GM18873 (cell line): ENCODE data around the gene CBL.

Experiments used
- ATAC-seq: cut with Tn5 transposase; IDR thresholded peaks from one replicate; pipeline ENCODE4 v1.9.1; 2021; ENCODE audit warnings: mild to moderate bottlenecking, moderate library complexity, moderate number of reproducible peaks; ENCODE audit not compliant: unreplicated experiment, low FRiP score

CBL gene

DNA sequence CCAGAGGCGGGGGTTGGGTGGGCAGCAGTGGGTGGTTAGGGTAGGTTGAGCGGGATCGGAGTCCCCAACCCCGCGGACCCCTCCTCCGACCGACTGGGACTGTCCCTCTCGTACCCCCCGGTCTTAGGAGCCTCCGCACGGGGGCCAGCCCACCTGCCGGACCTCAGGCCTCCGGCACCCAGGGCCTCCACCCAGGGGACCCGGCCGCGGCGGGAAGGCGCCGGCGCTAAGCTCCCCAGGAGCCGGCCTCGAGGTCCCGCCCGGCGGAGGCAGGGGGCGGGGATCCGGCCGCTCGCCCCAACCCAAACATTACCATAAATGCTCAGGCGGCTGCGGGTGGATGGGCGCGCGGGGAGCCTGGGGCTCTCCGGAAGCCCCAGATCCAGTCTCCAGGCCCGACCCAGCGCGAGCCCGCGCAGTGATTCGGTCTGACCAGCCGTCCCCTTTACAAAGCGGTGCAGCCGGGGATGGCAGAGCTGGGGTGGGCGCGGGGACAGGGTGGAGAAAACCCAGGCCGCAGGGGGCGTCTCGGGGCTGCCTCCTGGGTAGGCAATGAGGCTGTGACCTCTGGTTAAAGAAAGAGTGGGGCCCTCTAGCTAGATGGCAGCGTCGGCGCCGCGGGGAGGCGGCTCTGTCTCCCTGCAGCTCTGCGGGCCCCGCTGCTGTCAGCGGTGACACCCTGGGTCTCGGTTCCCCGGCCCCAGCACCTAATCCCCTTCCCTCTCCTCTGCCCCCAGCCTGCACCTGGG lies 114.8 kb downstream of the CBL start:
- ATAC-seq = no peak

DNA sequence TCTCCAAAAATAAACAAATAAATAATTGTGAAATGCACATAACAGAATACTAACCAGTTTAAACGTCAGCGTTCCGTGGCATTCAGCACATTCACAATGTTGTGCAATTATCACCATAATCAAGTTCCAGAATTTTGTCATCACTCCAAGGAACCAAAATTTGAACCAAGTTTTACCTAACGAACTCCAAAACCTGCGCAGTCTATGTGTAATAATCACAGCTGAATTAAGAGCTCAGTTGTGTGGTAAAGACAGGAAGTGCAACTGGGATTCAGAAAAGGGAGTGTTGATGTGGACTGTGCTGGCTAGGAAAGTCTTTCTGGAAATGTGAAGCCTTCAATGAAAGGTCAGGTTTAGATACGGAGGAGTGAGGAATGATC lies 116.2 kb downstream of the CBL start:
- ATAC-seq = no peak

DNA sequence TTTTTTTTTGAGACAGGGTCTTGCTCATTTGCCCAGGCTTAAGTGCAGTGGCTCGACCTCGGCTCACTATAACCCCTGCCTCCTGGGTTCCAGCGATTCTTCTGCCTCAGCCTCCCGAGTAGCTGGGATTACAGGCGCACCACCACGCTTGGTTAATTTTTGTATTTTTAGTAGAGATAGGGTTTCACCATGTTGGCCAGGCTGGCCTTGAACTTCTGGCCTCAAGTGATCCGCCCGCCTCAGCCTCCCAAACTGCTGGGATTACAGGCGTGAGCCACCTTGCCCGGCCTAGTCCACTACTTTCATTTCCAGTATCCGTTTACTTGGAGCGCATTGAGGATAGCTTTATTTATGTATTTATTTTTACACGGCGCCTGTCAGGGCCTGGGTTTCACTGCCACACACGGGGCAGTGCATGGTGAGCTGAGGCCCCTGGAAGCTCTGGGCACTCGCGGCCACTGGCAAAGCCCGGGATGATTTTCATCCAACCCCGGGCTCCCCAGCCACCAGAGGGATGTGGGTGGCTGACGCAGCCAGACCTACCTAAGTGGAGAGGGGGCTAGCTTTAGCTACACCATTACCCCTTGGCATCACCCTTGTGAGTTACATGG lies 116.9 kb downstream of the CBL start:
- ATAC-seq = no peak

DNA sequence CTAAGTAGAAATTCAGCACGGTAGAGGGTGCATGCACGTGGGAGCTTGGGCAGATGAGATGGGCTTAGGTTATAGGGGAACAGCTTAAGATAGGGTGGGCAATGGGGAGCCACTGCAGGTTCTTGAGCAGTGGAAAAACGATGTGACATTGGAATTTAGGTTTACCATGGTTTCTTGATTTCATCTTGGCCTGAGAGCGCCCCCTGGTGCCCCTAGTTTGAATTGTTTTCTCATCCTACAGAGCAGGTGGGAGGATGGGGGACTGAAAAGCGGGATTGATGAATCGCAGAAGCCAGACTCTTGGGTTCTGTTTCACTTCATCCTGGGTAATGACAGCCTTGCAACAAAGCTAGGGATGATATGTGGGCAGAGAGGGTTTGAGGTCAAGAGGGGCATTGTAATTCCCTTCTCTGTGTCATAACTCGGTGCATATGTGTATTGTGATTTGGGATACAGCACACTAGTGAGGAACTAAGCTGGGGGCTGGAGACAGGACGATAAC lies 117.4 kb downstream of the CBL start:
- ATAC-seq = no peak

DNA sequence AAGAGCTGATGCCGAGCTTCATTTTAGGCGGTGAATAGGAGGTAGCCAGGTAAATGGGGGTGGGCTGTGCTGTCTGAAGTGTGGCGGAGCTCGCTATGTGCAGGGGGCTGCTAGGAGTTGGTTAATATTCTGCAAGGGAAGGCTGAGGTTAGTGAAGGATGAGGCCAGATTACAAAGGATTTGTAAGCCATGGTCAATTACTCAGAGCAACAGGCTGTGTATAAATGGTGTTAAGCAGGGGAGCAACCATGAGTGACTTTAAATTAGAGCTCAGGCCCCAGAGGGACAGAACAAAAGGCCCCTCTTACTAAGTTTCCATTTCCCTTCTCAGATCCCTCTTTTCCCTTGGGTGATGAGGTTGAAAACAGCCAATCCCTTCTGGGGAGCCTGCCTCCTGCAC lies 118.0 kb downstream of the CBL start:
- ATAC-seq = no peak

DNA sequence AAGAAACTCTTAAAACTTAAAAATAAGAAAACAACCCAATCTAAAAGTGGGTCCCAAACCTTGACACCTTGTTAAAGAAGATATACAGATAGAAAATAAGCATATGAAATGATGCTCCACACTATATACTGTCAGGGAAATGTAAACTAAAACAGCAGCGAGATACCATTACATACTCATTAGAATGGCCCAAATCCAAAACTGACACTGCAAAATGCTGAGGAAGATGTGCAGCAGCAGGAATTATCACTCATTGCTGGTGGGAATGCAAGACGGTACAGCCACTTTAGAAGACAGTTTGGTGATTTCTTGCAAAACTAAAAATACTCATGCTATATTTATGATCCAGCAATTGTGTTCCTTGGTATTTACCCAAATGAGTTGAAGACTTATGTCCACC lies 123.2 kb downstream of the CBL start:
- no peak for ATAC-seq

DNA sequence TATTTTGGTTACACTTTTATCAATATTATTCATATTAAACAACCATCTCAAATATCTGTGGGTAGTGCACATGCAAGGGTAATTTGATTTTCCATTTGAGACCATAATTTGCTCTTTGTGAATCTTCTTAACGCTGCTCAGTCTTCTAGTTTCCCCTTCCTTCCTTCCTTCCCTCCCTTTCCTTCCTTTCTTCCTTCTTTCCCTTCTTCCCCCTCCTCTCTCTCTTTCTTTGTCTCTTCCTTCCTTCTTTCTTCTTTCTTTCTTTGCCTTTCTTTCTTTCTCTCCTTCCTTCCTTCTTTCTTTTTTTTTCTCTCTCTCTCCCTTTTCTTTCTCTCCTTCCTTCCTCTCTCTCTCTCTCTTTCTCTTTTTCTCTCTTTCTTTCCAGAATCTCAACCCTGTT lies 124.1 kb downstream of the CBL start:
- ATAC-seq = no peak

DNA sequence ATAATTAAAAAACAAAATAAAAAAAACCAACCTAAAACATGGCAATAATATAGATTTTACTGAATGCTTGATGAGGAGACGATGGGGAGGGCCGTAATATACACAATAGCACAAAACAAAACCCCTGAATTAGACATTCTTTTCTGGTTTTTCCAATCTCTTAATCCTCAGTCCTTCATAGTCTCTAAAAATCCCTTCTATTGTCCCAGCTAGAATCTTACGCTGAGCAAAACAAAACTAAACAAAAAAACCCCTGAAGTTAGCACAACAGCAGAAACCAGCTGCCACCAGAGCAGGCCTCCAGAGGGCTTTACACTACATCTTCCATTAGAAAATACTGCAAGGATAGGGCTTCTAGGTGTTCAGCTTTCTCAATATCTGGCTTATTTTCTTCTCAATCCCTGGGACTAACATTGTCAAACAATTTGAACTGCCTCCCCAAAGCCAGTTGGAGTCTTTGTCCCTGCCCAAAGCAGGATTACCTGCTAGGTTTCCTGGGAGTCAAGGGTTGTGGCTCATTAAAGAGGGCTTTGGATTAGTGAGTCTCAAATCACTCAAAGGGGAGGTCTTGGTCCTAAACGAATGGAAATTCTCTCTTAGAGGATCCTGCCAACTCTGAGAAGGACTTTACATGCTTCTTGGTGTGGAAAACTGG lies 126.1 kb downstream of the CBL start:
- no peak for ATAC-seq

DNA sequence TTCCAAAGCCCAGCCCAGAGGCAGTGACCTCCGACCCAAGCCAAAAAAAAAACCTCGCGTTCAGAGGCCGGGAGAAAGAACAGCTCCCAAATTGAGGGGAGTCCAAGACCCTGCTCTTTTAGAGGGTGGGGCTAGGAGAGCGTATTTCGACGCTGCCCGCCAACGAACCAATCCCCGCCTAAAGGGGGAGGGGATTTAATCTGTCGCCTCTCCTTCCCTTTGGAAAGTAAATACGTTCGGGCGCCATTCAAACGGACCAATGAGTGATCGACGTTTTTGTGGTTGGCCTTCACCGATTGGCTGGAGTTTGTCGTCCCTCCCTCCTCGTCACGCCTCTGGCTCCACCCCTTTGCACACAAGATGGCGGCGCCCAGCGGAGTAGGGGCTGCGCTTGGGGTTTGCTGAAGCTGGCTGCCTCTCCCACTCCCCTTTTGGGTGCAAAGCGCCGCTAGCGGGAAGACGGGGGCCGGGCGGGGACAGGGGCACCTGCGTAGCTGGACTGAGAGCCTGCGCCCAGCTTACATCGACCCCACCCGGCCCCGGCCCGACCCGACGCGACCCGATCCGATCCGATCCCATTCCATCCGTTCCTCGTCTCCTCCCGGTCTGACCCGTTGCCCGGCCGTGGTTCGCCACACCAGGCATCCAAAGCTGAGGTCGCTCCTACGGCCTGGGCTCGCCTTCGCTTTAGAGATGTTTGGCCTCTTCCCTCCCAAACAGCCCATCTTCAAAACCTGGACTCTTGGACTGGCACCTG lies 128.2 kb downstream of the CBL start, which contains the start of gene RNF26:
TSS of gene RNF26 (plus strand) at position 354 of the 757 bp plus-strand sequence. CDS start 596 bp downstream, outside the sequence.
- peak; percentile 91 for ATAC-seq

DNA sequence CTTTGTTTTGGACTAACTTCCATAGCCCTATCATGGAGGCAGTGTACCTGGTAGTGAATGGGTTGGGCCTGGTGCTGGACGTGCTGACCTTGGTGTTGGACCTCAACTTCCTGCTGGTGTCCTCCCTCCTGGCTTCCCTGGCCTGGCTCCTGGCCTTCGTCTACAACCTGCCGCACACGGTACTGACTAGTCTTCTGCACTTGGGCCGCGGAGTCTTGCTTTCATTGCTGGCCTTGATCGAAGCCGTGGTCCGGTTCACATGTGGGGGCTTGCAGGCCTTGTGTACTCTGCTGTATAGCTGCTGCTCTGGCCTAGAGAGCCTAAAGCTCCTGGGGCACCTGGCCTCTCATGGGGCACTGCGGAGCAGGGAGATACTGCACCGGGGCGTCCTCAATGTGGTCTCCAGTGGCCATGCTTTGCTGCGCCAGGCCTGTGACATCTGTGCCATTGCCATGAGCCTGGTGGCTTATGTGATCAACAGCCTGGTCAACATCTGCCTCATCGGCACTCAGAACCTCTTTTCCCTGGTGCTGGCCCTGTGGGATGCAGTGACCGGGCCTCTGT lies 129.0 kb downstream of the CBL start:
- no peak for ATAC-seq

DNA sequence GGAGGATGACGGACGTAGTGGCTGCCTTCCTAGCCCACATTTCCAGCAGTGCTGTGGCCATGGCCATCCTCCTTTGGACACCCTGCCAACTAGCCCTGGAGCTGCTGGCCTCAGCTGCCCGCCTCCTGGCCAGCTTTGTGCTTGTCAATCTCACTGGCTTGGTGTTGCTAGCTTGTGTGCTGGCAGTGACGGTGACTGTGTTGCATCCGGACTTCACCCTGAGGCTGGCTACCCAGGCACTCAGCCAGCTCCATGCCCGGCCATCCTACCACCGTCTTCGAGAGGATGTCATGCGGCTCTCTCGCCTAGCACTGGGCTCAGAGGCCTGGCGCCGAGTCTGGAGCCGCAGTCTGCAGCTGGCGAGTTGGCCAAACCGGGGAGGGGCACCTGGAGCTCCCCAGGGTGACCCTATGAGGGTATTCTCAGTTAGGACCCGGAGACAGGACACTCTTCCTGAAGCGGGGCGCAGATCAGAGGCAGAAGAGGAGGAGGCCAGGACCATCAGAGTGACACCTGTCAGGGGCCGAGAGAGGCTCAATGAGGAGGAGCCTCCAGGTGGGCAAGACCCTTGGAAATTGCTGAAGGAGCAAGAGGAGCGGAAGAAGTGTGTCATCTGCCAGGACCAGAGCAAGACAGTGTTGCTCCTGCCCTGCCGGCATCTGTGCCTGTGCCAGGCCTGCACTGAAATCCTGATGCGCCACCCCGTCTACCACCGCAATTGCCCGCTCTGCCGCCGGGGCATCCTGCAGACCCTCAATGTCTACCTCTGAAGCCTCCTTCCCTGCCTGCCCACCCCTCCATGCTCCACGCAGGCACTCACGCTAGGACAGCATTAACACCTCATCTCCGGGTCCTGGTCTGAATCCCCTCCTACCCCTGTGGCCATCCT lies 129.8 kb downstream of the CBL start:
- ATAC-seq = no peak

DNA sequence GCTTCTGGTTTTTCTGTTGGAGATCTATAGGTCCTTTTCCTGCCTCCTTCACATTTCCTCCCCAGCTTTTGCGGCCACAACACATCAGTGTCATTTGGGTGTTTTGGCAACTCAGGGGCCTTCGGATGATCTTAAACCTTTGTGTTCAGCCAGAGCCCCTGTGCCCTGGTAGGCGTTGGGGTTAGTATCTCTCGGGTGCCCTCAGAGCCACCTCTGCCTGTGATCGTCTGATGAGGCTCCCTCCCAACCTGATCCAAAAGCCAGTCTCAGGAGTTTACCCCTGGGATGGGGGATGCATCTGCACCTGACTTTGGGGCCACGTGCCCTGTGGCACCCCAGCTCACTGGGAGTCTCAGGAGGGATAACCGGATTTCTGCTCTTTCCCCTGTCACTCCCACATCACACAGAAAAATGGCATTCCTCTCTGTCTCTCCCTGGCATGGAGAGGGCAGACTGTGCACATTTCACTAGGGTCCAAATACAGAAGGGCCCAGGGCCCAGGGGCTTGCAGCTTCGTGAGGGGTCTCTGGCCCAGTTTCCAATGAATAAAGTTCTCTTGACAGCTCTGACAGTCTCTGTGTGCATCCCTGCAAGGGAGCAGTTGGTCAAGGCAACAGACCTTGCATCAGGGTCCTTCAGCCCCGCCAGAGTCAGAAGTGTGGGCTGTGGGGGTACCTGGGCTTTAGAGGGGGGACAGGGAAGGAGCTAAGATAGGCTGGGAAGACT lies 130.8 kb downstream of the CBL start:
- no peak for ATAC-seq

DNA sequence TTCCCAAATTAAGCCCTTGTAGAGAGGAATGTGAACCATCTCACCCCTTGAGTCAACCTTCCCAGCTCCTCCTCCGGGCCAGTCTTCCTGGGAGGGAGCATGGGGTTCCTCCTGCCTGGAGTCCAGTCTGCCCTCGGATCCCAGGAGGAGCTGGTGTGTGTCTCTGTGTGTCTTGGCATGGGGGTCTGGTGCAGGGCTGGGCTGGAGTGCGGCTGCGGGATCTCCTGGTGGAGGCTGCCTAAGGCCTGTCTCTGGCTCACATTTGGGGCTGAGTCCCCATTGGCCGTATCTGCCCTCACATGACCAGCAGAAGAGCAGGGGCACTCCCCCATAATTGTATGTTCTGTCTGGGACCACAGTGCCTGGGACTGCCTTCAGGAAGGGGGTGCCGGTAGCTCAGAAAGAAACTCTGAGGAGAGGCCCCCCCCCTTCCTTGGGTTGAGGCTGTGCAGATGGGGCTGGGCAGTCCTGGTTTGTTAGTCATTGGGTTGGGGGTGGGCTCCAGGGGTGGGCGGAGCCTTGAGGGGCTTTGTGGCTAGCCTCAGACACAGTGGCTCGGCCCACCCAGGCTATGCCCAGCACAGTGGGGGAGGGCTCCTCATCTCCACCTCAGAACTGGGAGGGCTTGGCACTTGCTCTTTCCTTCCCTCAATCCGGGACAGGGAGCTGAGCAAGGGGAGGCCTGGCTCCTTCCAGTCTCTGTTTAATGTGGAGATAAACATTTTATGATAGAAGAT lies 131.6 kb downstream of the CBL start:
- ATAC-seq = no peak

DNA sequence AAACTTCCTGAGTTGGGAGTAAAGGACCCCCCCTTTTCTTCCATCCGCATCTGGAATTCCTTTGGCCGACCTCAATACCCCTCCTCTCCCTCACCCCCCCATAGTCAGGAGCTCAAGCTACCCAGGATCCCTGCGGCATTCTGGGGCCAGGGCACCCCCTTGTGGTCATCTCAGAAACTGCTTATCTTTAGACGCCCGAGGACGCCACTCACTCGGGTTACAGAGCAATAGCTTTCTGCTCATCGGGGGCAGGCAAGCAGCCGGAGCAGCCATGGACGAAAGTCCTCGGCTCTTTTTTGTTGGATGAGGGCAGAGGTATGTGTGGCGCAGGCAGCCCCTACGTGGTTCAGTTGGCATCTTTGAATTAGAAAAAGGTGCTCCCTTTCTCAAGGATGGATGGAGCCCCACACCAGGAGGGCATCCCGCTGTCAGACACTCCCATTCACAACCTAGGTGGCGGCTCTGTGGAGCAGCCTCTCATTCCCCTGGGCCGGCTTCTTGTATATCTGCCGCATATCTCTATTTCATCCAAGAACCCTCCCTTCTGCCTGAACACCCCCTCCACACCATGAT lies 132.3 kb downstream of the CBL start:
- ATAC-seq = no peak

DNA sequence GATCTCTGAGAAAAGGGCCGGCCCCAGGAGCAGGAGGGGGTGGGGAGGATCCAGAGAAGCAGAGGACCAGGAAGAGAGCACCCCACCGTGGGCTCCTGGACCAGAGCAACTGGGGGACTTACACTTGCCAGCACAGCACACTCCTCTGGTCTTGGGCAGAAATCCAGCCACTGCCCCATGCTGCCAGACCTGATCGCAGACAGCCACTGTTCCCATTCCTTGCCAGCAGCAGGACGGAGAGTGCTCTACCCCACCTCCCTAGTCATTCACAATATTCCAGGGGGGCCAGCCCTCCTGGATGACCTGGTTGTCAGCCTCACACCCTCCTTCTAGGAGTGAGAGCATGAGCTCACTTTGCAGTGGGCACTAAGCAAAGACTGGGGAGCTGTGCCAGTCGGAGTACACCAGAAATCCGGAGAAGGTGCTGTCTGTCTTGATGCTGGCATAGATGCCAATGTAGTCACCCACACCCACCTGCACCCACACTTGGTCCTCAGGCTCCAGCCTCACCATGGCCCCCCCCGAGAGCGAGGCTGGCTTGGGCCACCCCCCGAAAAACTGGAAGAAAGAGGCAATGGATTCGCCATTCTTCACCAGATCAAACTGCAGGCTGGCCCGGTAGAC lies 132.9 kb downstream of the CBL start:
- ATAC-seq = no peak

DNA sequence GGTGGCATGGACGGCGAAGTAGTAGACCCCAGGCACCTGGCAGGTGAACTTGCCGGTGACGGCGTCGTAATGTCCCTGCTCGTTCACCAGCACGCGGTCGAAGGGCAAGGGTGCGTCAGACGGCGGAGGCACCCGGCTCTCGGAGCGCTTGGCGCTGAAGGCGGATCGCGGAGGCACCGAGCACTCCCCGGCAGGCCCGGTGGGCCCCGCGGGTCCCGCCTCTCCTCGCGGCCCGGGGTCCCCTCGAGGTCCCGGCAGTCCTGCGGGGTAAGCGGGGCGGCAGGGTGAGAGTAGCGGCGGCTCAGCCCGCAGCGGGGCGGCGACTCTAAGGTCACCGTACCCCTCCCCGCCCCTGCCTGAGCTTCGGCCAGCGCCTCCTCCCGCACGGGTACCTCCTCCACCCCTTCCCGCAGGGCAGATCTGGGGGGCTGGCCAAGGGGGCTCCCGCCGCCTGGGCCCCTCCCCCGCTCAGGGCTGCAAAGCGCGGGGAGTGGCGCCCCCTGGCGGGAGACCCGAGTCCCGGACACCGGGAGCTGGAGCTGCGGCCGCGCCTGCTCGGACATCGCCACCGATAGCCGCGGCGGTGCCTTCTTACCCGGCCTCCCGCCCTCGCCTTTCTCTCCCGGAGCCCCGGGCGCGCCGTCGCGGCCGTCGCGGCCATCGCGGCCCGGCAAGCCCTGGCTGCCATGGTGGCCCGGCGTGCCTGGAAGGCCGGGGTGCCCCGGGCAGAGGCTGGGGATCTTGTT lies 133.6 kb downstream of the CBL start:
- ATAC-seq = no peak
